HG02642 (cell line): ENCODE measurements around the gene AGL.
"Not testable (repeated sequence)": the region's sequence is repeated elsewhere in the genome, so short reads cannot be mapped to it uniquely, and the experiment has no call there.

Source experiments
- ATAC-seq: cut with Tn5 transposase; IDR thresholded peaks from one replicate; pipeline ENCODE4 v1.9.1; 2021; ENCODE audit warnings: mild to moderate bottlenecking; ENCODE audit not compliant: unreplicated experiment, poor library complexity

The AGL gene

DNA sequence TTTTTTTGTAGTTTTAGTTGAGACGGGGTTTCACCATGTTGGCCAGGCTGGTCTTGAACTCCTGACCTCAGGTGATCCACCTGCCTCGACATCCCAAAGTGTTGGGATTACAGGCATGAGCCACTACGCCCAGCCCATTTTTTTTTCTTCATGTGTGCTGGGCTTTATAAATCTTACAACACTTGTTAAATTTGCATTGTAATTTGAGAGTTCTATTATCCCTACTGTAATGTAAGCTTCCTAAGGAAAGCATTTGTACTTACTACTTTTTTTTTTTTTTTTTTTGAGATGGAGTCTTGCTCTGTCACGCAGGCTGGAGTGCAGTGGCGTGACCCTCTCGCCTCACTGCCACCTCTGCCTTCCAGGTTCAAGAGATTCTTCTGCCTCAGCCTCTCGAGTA is 121.9 kb downstream of the AGL start:
- not testable (repeated sequence) for ATAC-seq
